ENCODE measurements around the gene MRPL51.

MRPL51 gene

DNA sequence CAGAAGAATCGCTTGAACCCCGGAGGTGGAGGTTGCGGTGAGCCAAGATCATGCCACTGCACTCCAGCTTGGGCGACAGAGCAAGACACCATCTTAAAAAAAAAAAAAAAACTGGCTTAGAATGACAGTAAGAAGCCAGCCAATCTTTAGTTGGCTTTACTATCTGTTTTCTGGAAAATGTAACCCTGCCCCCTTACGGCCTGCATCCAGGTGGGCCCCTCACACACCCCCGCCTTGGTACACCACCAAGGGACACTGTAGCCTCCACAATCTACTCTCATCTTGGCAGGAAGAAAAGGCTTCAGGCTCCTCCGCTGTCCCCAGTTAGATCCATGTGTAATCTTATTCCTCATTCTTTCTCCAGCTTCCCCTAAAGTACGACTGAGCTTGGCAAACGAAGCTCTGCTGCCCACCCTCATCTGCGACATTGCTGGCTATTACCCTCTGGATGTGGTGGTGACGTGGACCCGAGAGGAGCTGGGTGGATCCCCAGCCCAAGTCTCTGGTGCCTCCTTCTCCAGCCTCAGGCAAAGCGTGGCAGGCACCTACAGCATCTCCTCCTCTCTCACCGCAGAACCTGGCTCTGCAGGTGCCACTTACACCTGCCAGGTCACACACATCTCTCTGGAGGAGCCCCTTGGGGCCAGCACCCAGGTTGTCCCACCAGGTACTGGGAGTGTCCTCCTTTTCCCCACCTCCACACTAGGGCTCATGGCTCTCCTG, 34.6 kb downstream of the MRPL51 start:
- DNase-seq: no peak

- DNase-seq: no peak
Observed at GRCh38 chr12:6457220-6457945, 35.7 kb downstream of the MRPL51 start.

- no peak for DNase-seq
Observed at GRCh38 chr12:6452944-6453630, 40.0 kb downstream of the MRPL51 start.

DNA sequence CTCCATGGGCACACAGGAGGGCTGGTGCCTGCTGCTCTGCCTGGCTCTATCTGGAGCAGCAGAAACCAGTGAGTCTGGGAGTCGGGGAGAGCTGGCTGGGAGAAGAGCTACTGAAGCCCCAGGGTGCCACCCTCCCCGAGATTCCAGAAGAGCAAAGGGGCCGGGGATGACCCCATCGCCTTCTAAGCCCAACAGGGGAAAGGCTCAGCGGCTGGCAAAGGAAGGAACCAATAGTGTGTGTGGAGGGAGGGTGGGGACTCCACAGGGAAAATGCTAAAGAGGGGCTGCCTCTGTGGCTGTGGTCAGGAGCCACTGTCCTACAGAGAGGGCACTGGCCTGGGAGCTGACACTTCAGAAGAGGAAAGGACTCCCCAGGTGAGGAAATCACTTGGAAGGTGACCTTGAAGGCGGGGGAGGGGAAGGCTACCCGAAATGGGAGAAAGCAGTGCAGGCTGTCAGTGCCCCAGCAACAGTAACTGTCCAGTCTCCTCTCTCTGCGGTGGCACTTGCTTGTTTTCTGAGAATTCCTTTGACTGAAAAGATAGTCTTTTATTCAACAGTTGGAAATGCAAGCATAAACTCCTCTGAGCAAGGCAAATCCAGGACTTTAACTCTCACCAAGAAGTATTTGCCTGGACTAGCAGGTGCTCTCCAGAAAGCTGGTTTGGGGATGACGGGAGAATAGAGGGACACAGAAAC, 40.7 kb downstream of the MRPL51 start:
- DNase-seq: peak; percentile 12

DNA sequence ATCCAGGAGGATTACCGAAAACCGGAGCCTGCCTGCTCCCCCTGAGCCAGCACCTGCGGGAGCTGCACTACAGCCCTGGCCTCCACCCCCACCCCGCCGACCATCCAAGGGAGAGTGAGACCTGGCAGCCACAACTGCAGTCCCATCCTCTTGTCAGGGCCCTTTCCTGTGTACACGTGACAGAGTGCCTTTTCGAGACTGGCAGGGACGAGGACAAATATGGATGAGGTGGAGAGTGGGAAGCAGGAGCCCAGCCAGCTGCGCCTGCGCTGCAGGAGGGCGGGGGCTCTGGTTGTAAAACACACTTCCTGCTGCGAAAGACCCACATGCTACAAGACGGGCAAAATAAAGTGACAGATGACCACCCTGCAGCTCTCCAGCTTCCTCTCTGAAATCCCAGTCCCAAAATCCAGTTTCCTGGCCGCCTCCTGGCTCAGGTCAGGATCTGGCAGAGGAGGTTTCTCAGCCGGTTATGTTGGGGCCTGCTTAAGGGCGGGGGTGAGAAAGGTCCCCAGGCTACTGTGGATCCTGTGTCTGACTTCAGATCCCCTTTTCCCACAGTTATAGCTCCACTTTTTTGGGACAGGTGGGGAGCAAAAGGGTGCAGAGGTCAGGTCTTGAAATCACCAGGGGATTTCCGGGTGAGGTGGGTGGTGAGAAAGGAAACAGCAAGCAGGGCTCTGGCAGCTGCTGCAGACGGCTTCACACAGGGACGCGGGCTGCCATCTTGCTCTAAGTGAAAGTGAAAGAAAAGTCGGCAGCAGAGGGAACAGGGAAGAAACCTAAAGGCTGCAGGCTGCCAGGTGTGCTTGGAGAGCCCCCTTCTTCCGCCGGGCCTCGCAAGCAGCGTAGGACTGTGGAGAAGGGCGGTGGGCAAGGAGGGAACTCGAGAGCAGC, 41.5 kb downstream of the MRPL51 start, which contains the start of gene TAPBPL:
Gene TAPBPL (plus strand): TSS at position 695 of the 897 bp plus-strand sequence. CDS start 207 bp downstream, outside the sequence.
- peak; percentile 96 for DNase-seq

- DNase-seq: no peak
Observed at GRCh38 chr12:6450869-6451347, 42.2 kb downstream of the MRPL51 start.

GRCh38 chr12:6450091-6450868, 42.8 kb downstream of the MRPL51 start:
- no peak for DNase-seq

GRCh38 chr12:6444704-6445688, 48.1 kb downstream of the MRPL51 start, which contains the start of gene CD27:
Gene CD27, plus strand, starts transcription at chr12:6444955. Its CDS starts 141 bp downstream, at chr12:6445096.
- DNase-seq: no peak

- no peak for DNase-seq
Observed at GRCh38 chr12:6444031-6444430, 49.0 kb downstream of the MRPL51 start.

DNA sequence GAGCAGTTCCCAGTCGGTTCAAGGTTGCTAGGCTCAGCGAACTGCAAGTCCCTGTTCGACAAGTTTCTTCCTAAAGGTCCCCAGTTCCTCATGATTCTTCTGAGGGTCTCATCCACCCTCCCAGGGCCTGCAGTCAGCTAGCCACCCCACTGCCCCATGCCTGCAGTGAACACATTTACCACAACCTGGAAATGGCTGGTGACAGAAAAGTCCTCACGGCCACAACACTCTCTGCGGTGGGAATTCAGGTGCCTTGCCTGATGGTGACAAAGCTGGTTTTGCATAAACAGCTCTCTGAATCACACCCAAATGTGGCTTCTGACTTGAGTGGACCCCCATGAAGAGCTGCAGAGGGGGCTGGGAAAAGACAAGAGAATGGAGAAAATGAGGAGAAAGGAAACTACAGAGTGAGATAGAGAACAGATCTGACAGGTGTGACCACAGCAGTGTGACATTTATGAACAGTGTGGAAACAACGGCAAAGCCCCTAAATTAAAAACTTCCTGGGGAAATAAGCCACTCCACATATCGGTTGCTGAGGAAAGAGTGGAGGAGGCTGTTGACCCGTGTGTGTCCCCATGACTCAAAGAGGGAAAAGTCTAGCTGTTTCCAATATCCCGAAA, 49.6 kb downstream of the MRPL51 start:
- no peak for DNase-seq

GRCh38 chr12:6442836-6443235, 50.2 kb downstream of the MRPL51 start:
- no peak for DNase-seq
